Measurements from ENCODE around the gene HIP1. TPM values are rescaled to one million over a fixed set of nuclear protein-coding genes. Genes with fewer than 3 reads are reported as not detected.
"Not testable (repeated sequence)": the region's sequence is repeated elsewhere in the genome, so short reads cannot be mapped to it uniquely, and the experiment has no call there.

Gene HIP1
- total RNA-seq, 1 donor from 2014 or later = 17.7 TPM

DNA sequence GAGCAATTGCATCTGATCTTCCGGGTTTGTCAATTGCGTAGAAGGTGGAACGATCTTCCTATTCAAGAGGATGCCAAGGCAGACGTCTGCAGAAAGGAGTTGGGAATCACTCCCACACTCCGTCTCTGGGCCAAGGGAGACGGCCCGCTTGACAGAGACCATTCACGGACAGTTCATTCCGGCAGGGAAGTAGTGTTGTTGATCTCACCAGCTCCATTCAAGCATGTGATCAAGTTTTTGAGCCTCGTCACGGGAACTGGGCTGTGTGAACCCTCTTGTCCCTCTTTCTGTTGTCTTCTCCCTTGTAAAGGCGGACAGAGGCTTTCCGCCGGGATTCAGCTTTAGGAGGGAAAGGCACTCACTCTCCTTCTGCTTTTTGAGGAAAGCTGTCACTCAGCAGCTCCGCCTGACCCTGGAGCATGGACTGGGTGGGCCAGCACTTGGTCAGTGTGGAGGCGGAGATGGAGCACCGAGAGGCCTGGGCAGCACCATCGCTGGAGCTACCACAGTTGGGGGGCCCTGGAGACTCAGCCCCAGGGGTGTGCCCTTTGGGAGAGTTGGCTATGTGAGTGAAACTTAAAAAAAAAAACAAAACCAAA, 201.7 kb downstream of the HIP1 start:
- H3K4me3 ChIP-seq = no peak overlapping the region
- intact Hi-C loops (cut with DNase I) = no loop called here
- no peaks in the 10 kb centered on the region for H3K27me3 ChIP-seq
- H3K4me1 ChIP-seq = no peaks in the 10 kb centered on the region
- DNase-seq (ENCODE audit: extremely low spot score in 2 of 2) = peak in 1 of 2 donors; percentile 52
- H3K36me3 ChIP-seq = peaks cover 0 to 36% of the 10 kb centered on the region in 2 donors
- no peak overlapping the region for H3K27ac ChIP-seq
- TF ChIP-seq POLR2AphosphoS5 (IDR thresholded peaks at IDR 0.05; ENCODE audit: insufficient read depth in 1 of 2, low read depth in 1 of 2) (no peak), POLR2A (IDR thresholded peaks at IDR 0.05) (no peak)
- TF ChIP-seq, protein P1, sequence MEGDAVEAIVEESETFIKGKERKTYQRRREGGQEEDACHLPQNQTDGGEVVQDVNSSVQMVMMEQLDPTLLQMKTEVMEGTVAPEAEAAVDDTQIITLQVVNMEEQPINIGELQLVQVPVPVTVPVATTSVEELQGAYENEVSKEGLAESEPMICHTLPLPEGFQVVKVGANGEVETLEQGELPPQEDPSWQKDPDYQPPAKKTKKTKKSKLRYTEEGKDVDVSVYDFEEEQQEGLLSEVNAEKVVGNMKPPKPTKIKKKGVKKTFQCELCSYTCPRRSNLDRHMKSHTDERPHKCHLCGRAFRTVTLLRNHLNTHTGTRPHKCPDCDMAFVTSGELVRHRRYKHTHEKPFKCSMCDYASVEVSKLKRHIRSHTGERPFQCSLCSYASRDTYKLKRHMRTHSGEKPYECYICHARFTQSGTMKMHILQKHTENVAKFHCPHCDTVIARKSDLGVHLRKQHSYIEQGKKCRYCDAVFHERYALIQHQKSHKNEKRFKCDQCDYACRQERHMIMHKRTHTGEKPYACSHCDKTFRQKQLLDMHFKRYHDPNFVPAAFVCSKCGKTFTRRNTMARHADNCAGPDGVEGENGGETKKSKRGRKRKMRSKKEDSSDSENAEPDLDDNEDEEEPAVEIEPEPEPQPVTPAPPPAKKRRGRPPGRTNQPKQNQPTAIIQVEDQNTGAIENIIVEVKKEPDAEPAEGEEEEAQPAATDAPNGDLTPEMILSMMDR (IDR thresholded peaks at IDR 0.05) = no peak
- no peaks in the 10 kb centered on the region for H3K9me3 ChIP-seq

DNA sequence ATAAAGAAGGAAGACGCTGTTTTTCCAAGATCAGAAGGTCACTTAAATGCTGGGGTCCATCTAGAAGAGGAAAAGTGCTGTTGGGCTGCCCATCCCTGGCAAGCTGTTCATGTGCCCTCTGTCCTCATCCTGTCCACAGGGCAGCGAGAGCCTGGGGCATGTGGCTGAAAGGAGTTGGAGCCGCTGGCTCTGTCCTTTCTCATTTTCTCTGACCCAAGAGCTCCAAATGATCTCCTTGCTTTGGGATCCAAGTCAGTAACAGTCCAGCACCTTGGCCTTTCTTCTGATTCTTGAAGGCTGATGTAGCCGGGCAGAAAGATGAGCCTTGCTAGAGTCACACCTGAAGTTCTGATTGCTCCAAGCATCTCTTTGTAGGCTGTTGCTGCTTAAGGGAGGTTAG, 202.2 kb downstream of the HIP1 start:
- no peaks in the 10 kb centered on the region for H3K9me3 ChIP-seq
- no peak for DNase-seq (ENCODE audit: extremely low spot score in 2 of 2)
- TF ChIP-seq POLR2A (IDR thresholded peaks at IDR 0.05) (no peak), POLR2AphosphoS5 (IDR thresholded peaks at IDR 0.05; ENCODE audit: insufficient read depth in 1 of 2, low read depth in 1 of 2) (no peak)
- TF ChIP-seq, protein P1 (IDR thresholded peaks at IDR 0.05) = no peak
- intact Hi-C loops (cut with DNase I) = no loop called here
- H3K27me3 ChIP-seq = no peaks in the 10 kb centered on the region
- no peak overlapping the region for H3K4me3 ChIP-seq
- H3K27ac ChIP-seq = no peak overlapping the region
- peaks cover 0 to 31% of the 10 kb centered on the region in 2 donors for H3K36me3 ChIP-seq
- H3K4me1 ChIP-seq = no peaks in the 10 kb centered on the region

DNA sequence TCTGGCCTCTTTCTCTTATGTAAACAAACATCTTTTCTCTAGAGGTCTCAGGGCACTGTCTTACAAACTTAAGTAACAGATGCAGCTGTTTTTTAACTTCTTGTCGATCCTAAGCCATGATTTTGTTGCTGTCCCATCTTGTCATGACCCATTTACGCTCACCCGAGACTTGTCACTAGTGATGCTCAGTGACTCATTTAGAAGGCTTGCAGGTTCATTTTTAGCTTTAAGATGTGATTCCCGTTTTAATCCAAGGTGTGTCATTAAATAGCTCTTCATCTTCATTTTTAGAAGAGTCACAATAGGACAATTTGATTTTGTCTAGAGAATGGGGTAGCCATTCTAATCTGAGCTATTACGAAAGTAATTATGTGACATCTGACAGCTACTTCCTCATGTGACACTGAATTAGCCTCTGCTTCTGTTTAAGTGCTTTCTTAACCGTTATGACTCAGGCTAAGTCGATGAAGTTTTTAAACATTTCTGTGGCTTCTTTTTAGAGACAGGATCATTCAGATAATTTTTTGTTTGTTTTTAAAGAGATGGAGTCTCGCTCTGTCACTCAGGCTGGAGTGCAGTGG, 203.9 kb downstream of the HIP1 start:
- H3K4me1 ChIP-seq = no peaks in the 10 kb centered on the region
- no peak overlapping the region for H3K27ac ChIP-seq
- DNase-seq (ENCODE audit: extremely low spot score in 2 of 2) = no peak
- H3K36me3 ChIP-seq = peaks cover 0 to 23% of the 10 kb centered on the region in 2 donors
- no peaks in the 10 kb centered on the region for H3K27me3 ChIP-seq
- TF ChIP-seq POLR2A (IDR thresholded peaks at IDR 0.05) = no peak
- TF ChIP-seq POLR2AphosphoS5 (IDR thresholded peaks at IDR 0.05; ENCODE audit: insufficient read depth in 1 of 2, low read depth in 1 of 2) = no peak
- intact Hi-C loops (cut with DNase I) = no loop called here
- no peaks in the 10 kb centered on the region for H3K9me3 ChIP-seq
- no peak overlapping the region for H3K4me3 ChIP-seq

DNA sequence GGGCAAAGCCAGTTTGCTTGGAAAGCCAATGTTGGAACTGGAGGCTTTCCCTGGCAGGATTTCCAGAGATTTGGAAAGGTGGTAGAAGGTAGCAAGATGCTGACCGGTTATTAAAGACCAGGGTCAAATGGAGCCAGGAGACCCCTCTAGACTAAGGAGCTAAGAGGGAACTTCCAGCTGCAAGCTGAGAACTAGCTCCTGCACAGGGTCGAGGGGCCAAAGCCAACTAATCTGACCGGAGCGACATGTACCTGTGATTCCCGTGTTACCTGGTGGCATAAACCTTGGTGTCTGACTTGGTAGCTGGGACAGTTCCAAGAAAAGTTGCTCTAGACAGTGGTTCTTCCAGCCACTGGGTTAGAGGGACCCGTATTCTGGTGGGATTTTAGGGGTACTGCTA, 204.8 kb downstream of the HIP1 start:
- no peak overlapping the region for H3K27ac ChIP-seq
- no peak for TF ChIP-seq POLR2A (IDR thresholded peaks at IDR 0.05)
- no peak for TF ChIP-seq POLR2AphosphoS5 (IDR thresholded peaks at IDR 0.05; ENCODE audit: insufficient read depth in 1 of 2, low read depth in 1 of 2)
- TF ChIP-seq, protein P1 (IDR thresholded peaks at IDR 0.05) = no peak
- H3K36me3 ChIP-seq = peaks cover 0 to 17% of the 10 kb centered on the region in 2 donors
- no peaks in the 10 kb centered on the region for H3K4me1 ChIP-seq
- no peak for DNase-seq (ENCODE audit: extremely low spot score in 2 of 2)
- no peak overlapping the region for H3K4me3 ChIP-seq
- H3K27me3 ChIP-seq = no peaks in the 10 kb centered on the region
- no peaks in the 10 kb centered on the region for H3K9me3 ChIP-seq
- intact Hi-C loops (cut with DNase I) = no loop called here

DNA sequence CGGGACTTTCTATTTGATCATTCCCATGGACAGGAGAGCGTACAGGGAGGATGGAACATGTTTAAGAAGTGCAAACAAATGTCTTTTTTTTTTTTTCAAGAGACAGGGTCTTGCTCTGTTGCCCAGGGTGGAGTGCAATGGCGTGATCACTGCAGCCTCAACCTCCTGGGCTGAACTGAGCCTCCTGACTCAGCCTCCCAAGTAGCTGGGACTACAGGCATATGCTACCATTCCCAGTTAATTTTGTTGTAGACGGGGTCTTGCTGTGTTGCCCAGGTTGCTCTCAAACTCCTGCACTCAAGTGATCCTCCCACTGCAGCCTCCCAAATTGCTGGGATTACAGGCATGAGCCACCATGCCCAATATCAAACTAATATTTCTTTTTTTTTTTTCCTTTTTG, 206.1 kb downstream of the HIP1 start:
- Histone ChIP-seq H3K27me3 (no peaks in the 10 kb centered on the region), H3K9me3 (no peaks in the 10 kb centered on the region), H3K27ac (no peak overlapping the region), H3K36me3 (peaks cover 0 to 14% of the 10 kb centered on the region in 2 donors), H3K4me1 (peaks cover 5% of the 10 kb centered on the region), H3K4me3 (no peak overlapping the region)
- intact Hi-C loops (cut with DNase I) = no loop called here
- DNase-seq (ENCODE audit: extremely low spot score in 2 of 2) = no peak
- no peak for TF ChIP-seq POLR2AphosphoS5 (IDR thresholded peaks at IDR 0.05; ENCODE audit: insufficient read depth in 1 of 2, low read depth in 1 of 2)

DNA sequence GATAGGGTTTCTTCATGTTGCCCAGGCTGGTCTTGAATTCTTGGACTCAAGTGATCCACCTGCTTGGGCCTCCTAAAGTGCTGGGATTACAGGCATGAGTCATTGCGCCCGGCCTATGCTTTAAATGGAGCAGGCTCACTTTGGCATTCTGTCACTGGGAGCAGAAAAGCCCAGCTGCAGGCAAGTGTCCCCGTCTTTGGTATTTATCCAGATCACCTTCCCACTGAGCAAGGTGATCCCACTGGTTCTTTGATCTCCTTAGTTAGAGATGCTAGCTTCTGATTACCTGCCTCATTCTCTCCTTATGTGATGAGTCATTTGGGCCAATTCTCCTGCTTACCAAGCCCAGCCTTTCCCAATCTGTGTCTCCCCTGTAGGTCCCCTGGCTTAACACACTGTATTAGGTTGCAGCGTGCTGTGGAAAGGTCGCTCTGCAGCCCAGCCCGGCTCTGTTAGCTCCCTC, 207.4 kb downstream of the HIP1 start:
- no peak overlapping the region for H3K4me3 ChIP-seq
- peaks cover 15% of the 10 kb centered on the region for H3K4me1 ChIP-seq
- TF ChIP-seq, protein P1 (IDR thresholded peaks at IDR 0.05) = no peak
- TF ChIP-seq POLR2A (IDR thresholded peaks at IDR 0.05) (no peak), POLR2AphosphoS5 (IDR thresholded peaks at IDR 0.05; ENCODE audit: insufficient read depth in 1 of 2, low read depth in 1 of 2) (no peak)
- intact Hi-C loops (cut with DNase I) = no loop called here
- no peaks in the 10 kb centered on the region for H3K9me3 ChIP-seq
- DNase-seq (ENCODE audit: extremely low spot score in 2 of 2) = no peak
- H3K27me3 ChIP-seq = no peaks in the 10 kb centered on the region
- H3K27ac ChIP-seq = no peak overlapping the region
- peaks cover 0 to 2% of the 10 kb centered on the region in 2 donors for H3K36me3 ChIP-seq

DNA sequence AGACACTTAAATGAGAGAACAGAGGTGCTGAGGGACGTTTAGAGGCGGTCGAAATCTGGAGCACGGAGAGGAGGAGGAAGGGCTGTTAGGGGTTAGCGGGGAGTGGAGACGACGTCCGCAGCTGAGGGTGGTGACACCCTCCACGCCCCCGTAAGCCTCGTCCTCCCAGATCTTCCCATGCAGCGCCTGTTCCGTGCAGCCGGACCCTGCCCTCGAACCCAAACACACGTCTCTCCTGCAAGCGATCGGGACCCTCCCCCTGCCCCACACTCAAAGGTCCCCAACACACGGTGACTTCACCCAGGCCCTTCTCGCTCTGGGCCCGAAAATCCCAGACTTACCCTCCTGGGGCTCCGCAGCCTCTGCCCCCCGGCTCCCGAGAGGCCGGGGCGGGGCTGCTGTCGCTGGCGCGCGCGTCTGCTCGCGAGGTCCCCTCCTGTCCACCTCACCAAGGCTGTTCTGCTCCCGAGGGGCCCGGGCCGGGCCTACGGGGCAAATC, 211.5 kb downstream of the HIP1 start:
- H3K27me3 ChIP-seq; H3K9me3 ChIP-seq; intact Hi-C loops (cut with DNase I); DNase-seq (ENCODE audit: extremely low spot score in 2 of 2): not testable (repeated sequence)
- Histone ChIP-seq H3K27ac (peak overlapping the region; percentile 22), H3K36me3 (peaks cover 0 to 27% of the 10 kb centered on the region in 2 donors), H3K4me3 (peak overlapping the region; percentile 63 to 81), H3K4me1 (peaks cover 23% of the 10 kb centered on the region)

DNA sequence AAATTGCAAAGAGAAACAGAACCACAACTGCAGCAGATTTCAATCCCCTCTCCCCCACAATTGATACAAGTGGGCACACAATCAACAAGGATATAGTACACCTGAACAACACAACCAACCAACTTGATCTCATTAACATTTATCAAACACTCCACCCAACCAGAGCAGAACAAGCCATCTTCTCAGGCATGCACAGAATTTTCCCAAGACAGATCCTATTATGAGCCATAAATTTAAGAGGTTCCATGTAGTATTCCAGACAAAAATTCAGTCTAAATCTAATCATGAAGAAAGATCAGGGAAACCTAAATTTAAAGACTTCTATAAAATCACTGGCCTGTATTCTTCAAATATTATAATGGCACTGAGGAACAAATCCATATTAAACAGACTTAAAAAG, 217.0 kb downstream of the HIP1 start:
- H3K4me3 ChIP-seq; intact Hi-C loops (cut with DNase I); H3K9me3 ChIP-seq; H3K27ac ChIP-seq; H3K27me3 ChIP-seq; DNase-seq (ENCODE audit: extremely low spot score in 2 of 2): not testable (repeated sequence)
- peaks cover 11% of the 10 kb centered on the region for H3K4me1 ChIP-seq
- peaks cover 0 to 27% of the 10 kb centered on the region in 2 donors for H3K36me3 ChIP-seq
